ENCODE measurements around the gene PACSIN2.

PACSIN2 gene

DNA sequence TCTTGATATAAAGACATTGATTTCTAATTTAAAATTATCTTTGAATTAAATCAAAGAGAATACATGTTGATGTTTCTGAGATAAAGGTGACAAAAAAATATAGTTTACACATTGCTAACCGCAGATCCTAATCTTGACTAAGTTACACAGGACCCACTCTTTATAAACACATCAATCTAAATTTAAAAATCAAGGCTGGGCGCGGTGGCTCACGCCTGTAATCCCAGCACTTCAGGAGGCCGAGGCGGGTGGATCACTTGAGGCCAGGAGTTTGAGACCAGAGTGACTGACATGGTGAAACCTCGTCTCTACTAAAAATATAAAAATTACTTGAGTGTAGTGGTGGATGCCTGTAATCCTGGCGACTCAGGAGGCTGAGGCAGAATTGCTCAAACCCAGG, 159.7 kb downstream of the PACSIN2 start:
- Histone ChIP-seq H3K4me2 (ENCODE audit: low read length) (no peak overlapping the region), H3K9ac (no peak overlapping the region), H3K27ac (no peak overlapping the region), H3K4me3 (ENCODE audit: low read depth, low read length) (no peak overlapping the region), H3K9me3 (ENCODE audit: control insufficient read depth, low read length) (no peaks in the 10 kb centered on the region), H3K27me3 (ENCODE audit: control insufficient read depth, insufficient read depth, low read length) (no peaks in the 10 kb centered on the region), H2AFZ (no peak overlapping the region), H3K4me1 (no peaks in the 10 kb centered on the region), H3K79me2 (peaks cover 17% of the 10 kb centered on the region), H3K36me3 (ENCODE audit: control insufficient read depth, insufficient read depth, low read length) (no peaks in the 10 kb centered on the region)
- TF ChIP-seq, protein P1, sequence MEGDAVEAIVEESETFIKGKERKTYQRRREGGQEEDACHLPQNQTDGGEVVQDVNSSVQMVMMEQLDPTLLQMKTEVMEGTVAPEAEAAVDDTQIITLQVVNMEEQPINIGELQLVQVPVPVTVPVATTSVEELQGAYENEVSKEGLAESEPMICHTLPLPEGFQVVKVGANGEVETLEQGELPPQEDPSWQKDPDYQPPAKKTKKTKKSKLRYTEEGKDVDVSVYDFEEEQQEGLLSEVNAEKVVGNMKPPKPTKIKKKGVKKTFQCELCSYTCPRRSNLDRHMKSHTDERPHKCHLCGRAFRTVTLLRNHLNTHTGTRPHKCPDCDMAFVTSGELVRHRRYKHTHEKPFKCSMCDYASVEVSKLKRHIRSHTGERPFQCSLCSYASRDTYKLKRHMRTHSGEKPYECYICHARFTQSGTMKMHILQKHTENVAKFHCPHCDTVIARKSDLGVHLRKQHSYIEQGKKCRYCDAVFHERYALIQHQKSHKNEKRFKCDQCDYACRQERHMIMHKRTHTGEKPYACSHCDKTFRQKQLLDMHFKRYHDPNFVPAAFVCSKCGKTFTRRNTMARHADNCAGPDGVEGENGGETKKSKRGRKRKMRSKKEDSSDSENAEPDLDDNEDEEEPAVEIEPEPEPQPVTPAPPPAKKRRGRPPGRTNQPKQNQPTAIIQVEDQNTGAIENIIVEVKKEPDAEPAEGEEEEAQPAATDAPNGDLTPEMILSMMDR (IDR thresholded peaks at IDR 0.05): no peak

DNA sequence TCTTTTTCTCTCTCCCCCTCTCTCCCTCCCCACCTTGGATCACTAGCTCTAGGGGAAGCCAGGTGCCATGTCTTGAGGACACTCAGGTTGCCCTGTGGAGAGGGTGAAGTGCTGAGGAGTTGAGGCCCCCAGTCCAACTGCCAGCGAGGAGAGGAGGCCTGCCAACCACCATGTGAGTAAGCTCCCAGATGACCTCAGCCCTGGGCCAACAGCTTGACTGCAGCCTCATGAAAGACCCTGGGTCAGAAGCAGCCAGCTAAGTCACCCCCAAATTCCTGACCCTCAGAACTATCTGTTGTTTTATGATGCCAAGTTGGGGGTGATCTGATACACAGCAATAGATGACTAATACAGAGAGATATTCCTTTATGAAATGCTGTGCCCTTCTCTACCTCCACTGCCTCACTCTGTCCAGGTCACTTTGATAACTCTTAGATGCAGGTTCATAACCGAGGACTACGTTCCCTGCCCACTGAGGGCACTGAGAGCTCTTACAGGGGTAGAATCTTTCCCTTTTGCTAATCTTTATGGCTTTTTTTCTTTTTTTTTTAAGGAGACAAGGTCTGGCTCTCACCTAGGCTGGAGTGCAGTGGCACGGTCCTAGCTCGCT, 165.9 kb downstream of the PACSIN2 start:
- Histone ChIP-seq H3K9ac (no peak overlapping the region), H3K79me2 (peaks cover 17% of the 10 kb centered on the region), H3K9me3 (ENCODE audit: control insufficient read depth, low read length) (no peaks in the 10 kb centered on the region), H3K4me2 (ENCODE audit: low read length) (no peak overlapping the region), H3K4me1 (no peaks in the 10 kb centered on the region), H2AFZ (no peak overlapping the region), H3K36me3 (ENCODE audit: control insufficient read depth, insufficient read depth, low read length) (no peaks in the 10 kb centered on the region), H3K4me3 (ENCODE audit: low read depth, low read length) (no peak overlapping the region), H3K27me3 (ENCODE audit: control insufficient read depth, insufficient read depth, low read length) (no peaks in the 10 kb centered on the region), H3K27ac (no peak overlapping the region)
- TF ChIP-seq, protein P1 (IDR thresholded peaks at IDR 0.05): no peak

DNA sequence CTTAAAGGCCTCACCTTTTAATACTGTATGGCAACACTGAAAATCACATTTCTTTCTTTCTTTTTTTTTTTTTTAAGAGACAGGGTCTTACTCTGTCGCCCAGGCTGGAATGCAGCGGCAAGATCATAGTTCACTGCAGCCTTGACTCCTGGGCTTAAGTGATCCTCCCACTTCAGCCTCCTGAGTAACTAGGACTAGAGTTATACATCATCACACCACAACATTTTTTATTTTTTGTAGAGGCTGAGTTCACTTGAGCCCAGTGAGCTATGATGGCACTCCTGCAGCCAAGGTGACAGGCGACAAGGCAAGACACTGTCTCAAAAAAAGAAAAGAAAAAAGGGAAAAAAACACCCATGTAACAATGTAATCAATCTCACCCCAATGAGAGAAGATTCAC, 167.8 kb downstream of the PACSIN2 start:
- H3K4me1 ChIP-seq: no peaks in the 10 kb centered on the region
- no peak overlapping the region for H2AFZ ChIP-seq
- no peak overlapping the region for H3K9ac ChIP-seq
- no peak overlapping the region for H3K27ac ChIP-seq
- no peaks in the 10 kb centered on the region for H3K27me3 ChIP-seq (ENCODE audit: control insufficient read depth, insufficient read depth, low read length)
- H3K4me2 ChIP-seq (ENCODE audit: low read length): no peak overlapping the region
- no peaks in the 10 kb centered on the region for H3K36me3 ChIP-seq (ENCODE audit: control insufficient read depth, insufficient read depth, low read length)
- H3K9me3 ChIP-seq (ENCODE audit: control insufficient read depth, low read length): no peaks in the 10 kb centered on the region
- peaks cover 13% of the 10 kb centered on the region for H3K79me2 ChIP-seq
- H3K4me3 ChIP-seq (ENCODE audit: low read depth, low read length): no peak overlapping the region
- TF ChIP-seq, protein P1 (IDR thresholded peaks at IDR 0.05): no peak

DNA sequence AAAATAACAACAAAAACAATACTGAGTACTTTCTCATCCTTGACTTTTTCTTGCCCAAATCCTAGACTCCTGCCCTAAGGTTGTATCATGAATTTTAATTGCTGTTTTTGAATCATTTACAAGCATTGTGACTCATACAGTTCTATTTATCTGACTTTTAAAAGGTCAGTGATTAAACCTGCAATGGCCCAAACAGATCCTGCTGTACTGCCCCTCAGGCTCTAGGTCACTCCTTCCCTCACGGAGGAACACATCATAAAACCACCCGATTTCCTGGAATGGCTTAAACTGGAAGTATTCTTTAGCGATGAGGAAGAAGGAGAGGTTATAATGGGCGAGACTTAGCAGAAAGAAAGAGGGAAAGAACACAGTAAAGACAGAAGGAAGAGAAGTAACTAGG, 170.2 kb downstream of the PACSIN2 start:
- Histone ChIP-seq H3K9me3 (ENCODE audit: control insufficient read depth, low read length) (no peaks in the 10 kb centered on the region), H3K4me2 (ENCODE audit: low read length) (no peak overlapping the region), H3K79me2 (peaks cover 8% of the 10 kb centered on the region), H3K36me3 (ENCODE audit: control insufficient read depth, insufficient read depth, low read length) (no peaks in the 10 kb centered on the region), H2AFZ (no peak overlapping the region), H3K27me3 (ENCODE audit: control insufficient read depth, insufficient read depth, low read length) (no peaks in the 10 kb centered on the region), H3K4me1 (no peaks in the 10 kb centered on the region), H3K27ac (no peak overlapping the region), H3K4me3 (ENCODE audit: low read depth, low read length) (no peak overlapping the region), H3K9ac (no peak overlapping the region)
- TF ChIP-seq, protein P1 (IDR thresholded peaks at IDR 0.05): no peak

DNA sequence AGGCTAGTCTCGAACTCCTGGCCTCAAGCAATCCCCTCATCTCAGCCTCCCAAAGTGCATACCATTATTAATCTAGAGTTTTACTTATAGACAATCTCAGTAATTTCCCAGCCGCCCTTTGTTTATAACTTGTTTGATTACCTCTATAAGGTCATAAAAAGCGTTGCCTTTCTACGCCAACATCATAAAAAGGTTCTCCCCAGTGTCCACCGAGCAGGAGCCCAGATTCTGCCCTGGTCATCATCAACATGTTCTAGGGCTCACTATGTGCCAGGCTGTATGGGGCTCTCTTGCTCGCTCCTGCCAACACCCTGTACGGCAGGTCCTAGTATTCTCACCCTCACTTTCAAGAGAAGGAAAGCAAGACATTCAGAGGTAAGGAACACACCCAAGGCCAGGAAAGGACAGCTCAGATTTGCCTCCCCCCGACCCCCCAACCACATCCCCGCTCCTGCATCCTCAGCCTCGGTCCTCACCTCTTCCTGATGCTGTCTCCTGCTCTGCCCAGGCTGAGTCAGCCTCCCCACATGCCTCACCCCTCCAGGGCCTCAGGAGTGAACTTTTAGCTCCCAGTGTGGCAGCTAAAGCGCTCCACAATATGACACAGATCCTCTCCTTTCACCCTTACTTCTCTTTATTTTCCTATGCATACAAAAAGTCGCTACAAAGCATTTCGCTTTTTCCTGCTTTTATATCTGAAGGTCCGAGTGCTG, 172.1 kb downstream of the PACSIN2 start:
- no peaks in the 10 kb centered on the region for H3K36me3 ChIP-seq (ENCODE audit: control insufficient read depth, insufficient read depth, low read length)
- H3K4me1 ChIP-seq: no peaks in the 10 kb centered on the region
- peaks cover 3% of the 10 kb centered on the region for H3K79me2 ChIP-seq
- no peak overlapping the region for H3K27ac ChIP-seq
- no peak overlapping the region for H3K4me2 ChIP-seq (ENCODE audit: low read length)
- no peak overlapping the region for H3K9ac ChIP-seq
- TF ChIP-seq, protein P1 (IDR thresholded peaks at IDR 0.05): no peak
- H3K27me3 ChIP-seq (ENCODE audit: control insufficient read depth, insufficient read depth, low read length): no peaks in the 10 kb centered on the region
- no peak overlapping the region for H3K4me3 ChIP-seq (ENCODE audit: low read depth, low read length)
- no peak overlapping the region for H2AFZ ChIP-seq
- H3K9me3 ChIP-seq (ENCODE audit: control insufficient read depth, low read length): no peaks in the 10 kb centered on the region

All from parathyroid adenoma (tissue), 2 donors.